DND-41 (cell line): Measurements from ENCODE around the gene BAHCC1.

Experiments
- EZH2 ChIP-seq: IDR thresholded peaks from 3 replicates; pipeline ENCODE4 v1.6.1; 2012; ENCODE audit warnings: borderline replicate concordance, low read depth, mild to moderate bottlenecking, moderate library complexity, low read length, inconsistent platforms; ENCODE audit not compliant: severe bottlenecking
- TF ChIP-seq, protein P1 (sequence below): IDR thresholded peaks from 2 replicates; pipeline ENCODE4 v1.5.1; 2012; ENCODE audit warnings: borderline replicate concordance, low read length, moderate library complexity, mild to moderate bottlenecking; ENCODE audit not compliant: poor library complexity, severe bottlenecking; ENCODE audit errors: extremely low read depth

DNA sequence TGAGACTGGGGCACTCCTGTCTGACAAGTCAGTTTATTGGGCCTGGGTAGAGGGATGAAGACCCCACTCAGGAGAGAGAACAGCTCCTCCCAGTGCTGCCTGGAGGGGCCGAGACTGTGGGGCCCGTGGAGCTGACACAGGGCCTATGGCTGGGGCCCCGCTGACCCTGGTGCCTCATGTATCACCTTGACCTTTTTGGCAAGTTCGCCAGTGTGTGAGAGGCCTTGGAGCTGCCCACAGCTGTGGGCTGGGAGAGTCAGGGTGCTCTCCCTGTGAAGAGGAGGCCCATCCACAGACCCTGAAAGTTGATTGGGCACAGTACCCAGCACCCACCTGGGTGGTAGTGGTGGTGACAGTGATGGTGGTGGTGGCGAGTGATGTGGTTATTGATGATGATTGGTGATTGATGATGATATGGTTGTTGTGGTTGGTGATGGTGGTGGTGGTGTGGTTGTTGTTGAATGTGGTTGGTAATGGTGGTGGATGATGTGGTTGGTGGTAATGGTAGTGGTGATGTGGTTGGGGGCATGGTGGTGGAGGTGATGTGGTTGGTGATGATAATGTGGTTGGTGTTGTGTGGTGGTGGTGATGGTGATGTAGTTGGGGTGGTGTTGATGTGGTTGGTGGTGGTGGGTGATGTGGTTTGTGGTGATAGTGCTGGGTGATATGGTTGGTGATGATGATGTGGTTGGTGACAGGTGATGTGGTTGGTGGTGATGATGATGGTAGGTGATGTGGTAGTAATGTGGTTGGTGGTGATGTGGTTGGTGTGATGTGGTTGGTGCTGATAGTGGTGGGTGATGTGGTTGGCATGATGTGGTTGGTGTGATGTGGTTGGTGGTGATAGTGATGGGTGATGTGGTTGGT, 29.1 kb downstream of the BAHCC1 start:
- TF ChIP-seq, protein P1, sequence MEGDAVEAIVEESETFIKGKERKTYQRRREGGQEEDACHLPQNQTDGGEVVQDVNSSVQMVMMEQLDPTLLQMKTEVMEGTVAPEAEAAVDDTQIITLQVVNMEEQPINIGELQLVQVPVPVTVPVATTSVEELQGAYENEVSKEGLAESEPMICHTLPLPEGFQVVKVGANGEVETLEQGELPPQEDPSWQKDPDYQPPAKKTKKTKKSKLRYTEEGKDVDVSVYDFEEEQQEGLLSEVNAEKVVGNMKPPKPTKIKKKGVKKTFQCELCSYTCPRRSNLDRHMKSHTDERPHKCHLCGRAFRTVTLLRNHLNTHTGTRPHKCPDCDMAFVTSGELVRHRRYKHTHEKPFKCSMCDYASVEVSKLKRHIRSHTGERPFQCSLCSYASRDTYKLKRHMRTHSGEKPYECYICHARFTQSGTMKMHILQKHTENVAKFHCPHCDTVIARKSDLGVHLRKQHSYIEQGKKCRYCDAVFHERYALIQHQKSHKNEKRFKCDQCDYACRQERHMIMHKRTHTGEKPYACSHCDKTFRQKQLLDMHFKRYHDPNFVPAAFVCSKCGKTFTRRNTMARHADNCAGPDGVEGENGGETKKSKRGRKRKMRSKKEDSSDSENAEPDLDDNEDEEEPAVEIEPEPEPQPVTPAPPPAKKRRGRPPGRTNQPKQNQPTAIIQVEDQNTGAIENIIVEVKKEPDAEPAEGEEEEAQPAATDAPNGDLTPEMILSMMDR, result no peak
- no peak for TF ChIP-seq EZH2
